Stimulated activated CD8-positive, alpha-beta memory T cell treated with anti-CD3 and anti-CD28 coated beads, Interleukin-7, amount 100 ng/mL, for 4 hours (primary cell): Measurements from ENCODE around the gene YAE1.

Source experiments
- DNase-seq, 2 donors: peaks; one replicate each; pipeline ENCODE4 v3.0.0-alpha.2; 2020; ENCODE audit warnings: low read depth in 2 of 2

YAE1 gene

GRCh38 chr7:39606941-39607340, 40.7 kb downstream of the YAE1 start:
- DNase-seq, result no peak

DNA sequence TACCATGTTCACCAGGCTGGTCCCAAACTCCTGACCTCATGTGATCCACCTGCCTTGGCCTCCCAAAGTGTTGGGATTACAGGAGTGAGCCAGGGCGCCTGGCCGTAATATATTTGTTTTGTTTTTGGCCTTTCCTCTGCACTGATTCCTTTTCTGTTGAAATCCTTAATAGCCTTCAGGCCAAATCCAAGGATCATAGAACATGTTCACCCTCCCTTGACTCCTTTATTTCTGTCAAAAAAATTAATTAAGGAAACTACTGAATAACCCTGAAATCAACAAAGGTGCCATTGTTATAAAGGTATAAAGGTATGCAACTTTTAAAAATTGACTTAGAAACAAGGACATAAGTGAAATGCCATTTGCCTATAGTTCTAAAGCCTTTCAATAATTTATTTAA, 41.7 kb downstream of the YAE1 start:
- DNase-seq, result no peak

DNA sequence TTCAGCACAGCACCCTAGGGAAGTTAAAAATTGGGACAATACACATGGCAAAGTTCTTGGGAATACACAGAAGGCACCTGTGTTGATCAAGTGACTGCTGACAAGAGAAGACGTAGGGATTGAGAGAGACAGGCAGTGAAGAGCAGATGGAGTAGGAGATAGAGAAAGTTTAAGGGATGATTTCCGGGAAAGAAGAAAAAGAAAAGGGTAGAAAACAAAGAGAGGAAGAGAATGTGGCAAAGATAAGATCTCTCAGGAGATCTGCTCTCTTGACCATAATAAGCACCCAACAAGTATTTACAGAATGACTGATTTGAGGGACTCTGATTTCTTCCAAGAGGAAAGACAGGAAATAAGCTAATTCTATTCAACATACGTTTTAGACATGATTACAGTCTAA, 42.1 kb downstream of the YAE1 start:
- DNase-seq, result no peak

- peak in 1 of 2 donors; percentile 1 for DNase-seq
These were observed 43.1 kb downstream of the YAE1 start for GRCh38 chr7:39609113-39609934.

- no peak for DNase-seq
These were observed 43.7 kb downstream of the YAE1 start for GRCh38 chr7:39609935-39610263.

- no peak for DNase-seq
These were observed 47.4 kb downstream of the YAE1 start for GRCh38 chr7:39613577-39613976.

DNA sequence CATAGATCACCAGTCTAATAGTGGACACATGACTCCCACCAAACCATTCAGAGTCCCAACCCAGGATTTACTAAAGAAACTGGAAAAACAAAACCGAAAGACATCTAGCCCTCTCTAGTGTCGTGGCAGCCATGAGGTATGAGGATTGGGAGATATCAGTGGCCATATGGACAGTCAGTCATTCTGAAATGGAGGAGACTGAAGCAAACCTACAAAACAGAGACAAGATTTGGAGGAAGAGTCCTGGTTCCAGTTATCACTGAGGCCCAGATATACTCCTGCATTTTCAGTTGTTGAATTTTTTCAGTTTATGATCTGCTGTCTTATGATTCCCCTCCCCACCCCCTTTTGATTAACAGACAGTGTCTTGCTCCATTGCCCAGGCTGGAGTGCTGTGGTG, 48.1 kb downstream of the YAE1 start:
- no peak for DNase-seq

- DNase-seq, result no peak
These were observed 49.3 kb downstream of the YAE1 start for GRCh38 chr7:39615350-39615975.

- DNase-seq, result no peak
These were observed 49.9 kb downstream of the YAE1 start for GRCh38 chr7:39616138-39616537.

DNA sequence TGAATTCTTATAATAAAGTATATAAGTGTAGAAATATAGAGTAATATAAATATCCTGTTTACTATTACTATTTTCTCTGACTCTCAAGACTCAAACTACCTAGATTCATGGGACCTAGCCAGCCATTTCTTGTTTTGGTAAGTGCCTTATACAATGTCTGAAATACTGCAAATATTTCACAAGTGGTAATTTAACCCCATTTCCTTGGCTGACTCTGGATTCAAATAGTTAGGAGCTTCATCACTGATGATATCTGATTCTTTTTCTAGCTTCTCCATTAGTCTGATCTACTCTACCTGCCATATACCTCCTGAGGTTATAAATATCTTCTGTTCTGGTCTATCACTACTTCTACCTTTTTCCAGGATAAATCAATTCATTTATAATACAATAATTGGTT, 50.8 kb downstream of the YAE1 start:
- no peak for DNase-seq

GRCh38 chr7:39618868-39619267, 52.7 kb downstream of the YAE1 start:
- DNase-seq, result no peak

DNA sequence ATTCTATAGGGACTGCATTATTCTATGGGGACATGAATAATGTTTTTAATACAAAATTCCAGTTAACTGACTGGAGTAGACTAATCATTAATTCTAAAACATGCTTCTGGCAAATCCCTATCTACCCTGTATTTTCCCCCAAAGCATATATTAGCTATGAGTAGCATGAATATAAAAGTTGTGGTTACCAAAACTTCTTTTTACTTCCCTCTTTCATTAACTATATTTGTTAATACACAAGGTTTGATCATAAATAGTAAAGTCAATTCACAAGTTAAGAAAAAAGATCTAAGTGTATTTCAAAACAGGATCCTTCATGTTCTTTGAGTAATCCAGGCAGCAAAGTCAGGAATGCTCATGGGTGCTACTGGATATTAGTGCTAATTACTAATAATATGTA, 54.3 kb downstream of the YAE1 start:
- DNase-seq, result no peak

GRCh38 chr7:39621261-39621660, 55.1 kb downstream of the YAE1 start:
- no peak for DNase-seq

DNA sequence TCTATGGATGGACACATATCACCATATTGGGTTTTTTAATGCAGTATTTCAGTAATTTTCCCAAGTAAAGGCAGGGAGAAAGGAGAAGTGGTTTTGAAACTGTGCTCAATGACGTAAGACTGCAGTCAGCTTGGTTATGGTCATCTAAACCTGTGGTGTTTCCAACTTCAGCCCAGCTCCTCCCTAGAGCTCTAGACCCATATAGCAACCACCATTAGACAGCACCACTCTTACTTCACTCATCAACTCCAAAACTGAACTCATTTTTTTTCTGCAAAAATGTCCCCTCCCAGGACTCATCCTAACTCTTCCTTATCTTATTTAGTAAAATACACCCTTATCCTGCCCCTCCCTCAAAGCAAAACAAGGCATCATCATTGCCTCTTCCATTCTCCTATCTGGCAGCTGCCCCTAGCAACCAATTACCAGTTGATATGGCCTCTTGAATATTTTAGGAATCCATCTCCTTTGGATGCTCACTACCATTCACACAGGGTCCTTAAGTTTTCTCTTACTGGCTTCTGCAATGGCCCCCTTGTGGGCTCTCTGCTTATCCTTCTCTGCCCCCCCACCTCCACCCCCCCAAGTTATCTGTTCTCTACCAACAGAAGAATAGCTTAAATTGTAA, 55.7 kb downstream of the YAE1 start:
- DNase-seq, result no peak
